ENCODE results near the gene RTKN.
"Not testable (repeated sequence)": the region's sequence is repeated elsewhere in the genome, so short reads cannot be mapped to it uniquely, and the experiment has no call there.

Gene RTKN

GRCh38 chr2:74441690-74442482, at the start of gene RTKN:
TSS of gene RTKN (minus strand) at chr2:74441937. CDS start at chr2:74441816, 121 bp downstream.
- no peak for DNase-seq

GRCh38 chr2:74489906-74490305, 48.2 kb upstream of the RTKN start:
- DNase-seq: no peak

- no peak for DNase-seq
Measured at GRCh38 chr2:74488643-74489481, 47.1 kb upstream of the RTKN start.

- DNase-seq: no peak
Measured at GRCh38 chr2:74486141-74486540, 44.4 kb upstream of the RTKN start.

- not testable (repeated sequence) for DNase-seq
Measured at GRCh38 chr2:74483675-74484164, 42.0 kb upstream of the RTKN start.

GRCh38 chr2:74482801-74483674, 41.3 kb upstream of the RTKN start, which contains the start of the genes CCDC142 and TTC31:
TSS of gene CCDC142 (minus strand) at chr2:74482998. CDS start at chr2:74482837, 161 bp downstream.
TSS of gene TTC31 (plus strand) at chr2:74483081. CDS start at chr2:74483096, 15 bp downstream.
- DNase-seq: peak; percentile 93

GRCh38 chr2:74481961-74482800, 40.4 kb upstream of the RTKN start:
- DNase-seq: peak in 1 of 2 experiments; percentile 27

GRCh38 chr2:74481431-74481830, 39.7 kb upstream of the RTKN start:
- no peak for DNase-seq

GRCh38 chr2:74474899-74475298, 33.2 kb upstream of the RTKN start:
- DNase-seq: no peak

- DNase-seq: no peak
Measured at GRCh38 chr2:74474481-74474880, 32.7 kb upstream of the RTKN start.

GRCh38 chr2:74472945-74473258, 31.2 kb upstream of the RTKN start:
- DNase-seq: no peak

GRCh38 chr2:74472086-74472944, 30.6 kb upstream of the RTKN start, which contains the start of gene MRPL53:
TSS of gene MRPL53 (minus strand) at chr2:74472680. CDS start at chr2:74472660, 20 bp downstream.
- DNase-seq: peak; percentile 95 to 96

GRCh38 chr2:74471332-74472065, 29.8 kb upstream of the RTKN start:
- DNase-seq: no peak

GRCh38 chr2:74470742-74471141, 29.0 kb upstream of the RTKN start:
- DNase-seq: not testable (repeated sequence)

- no peak for DNase-seq
Measured at GRCh38 chr2:74464406-74464805, 22.7 kb upstream of the RTKN start.

- no peak for DNase-seq
Measured at GRCh38 chr2:74462786-74463105, 21.0 kb upstream of the RTKN start.

- no peak for DNase-seq
Measured at GRCh38 chr2:74462054-74462785, 20.5 kb upstream of the RTKN start.

- DNase-seq: no peak
Measured at GRCh38 chr2:74461187-74462053, 19.7 kb upstream of the RTKN start.

All from activated CD4-positive, alpha-beta T cell treated with anti-CD3 and anti-CD28 coated beads, Interleukin-2, amount 50 U/mL, for 4 hours (primary cell).